SK-N-SH treated with all-trans-retinoic acid at 6 μM for 48 hours (cell line): ENCODE results near the gene KCP.

Experiments used
- ATAC-seq: fragments of 200-7000 bp; cut with Tn5 transposase; 3 replicates; pipeline ENCODE4 v1.9.1; 2020; ENCODE audit warnings: mild to moderate bottlenecking, moderate library complexity
- BACH2 ChIP-seq: fragments of 250-450 bp; sonication (Bioruptor Pico); IDR thresholded peaks from 2 replicates; pipeline ENCODE4 v1.9.0; 2021; ENCODE audit warnings: mild to moderate bottlenecking, borderline replicate concordance
- CSRNP3 ChIP-seq: fragments of 250-450 bp; sonication (Bioruptor Pico); IDR thresholded peaks from 2 replicates; pipeline ENCODE4 v1.5.1; 2021; ENCODE audit warnings: mild to moderate bottlenecking, moderate library complexity
- ESRRG ChIP-seq: fragments of 250-450 bp; sonication (Bioruptor Pico); IDR thresholded peaks from 2 replicates; pipeline ENCODE4 v1.6.1; 2021; ENCODE audit warnings: mild to moderate bottlenecking
- GLIS3 ChIP-seq: fragments of 250-450 bp; sonication (Bioruptor Pico); IDR thresholded peaks from 2 replicates; pipeline ENCODE4 v1.5.0; 2020; ENCODE audit warnings: mild to moderate bottlenecking, moderate library complexity
- OSR1 ChIP-seq: fragments of 250-450 bp; sonication (Bioruptor Pico); IDR thresholded peaks from 2 replicates; pipeline ENCODE4 v1.8.0; 2022; ENCODE audit warnings: moderate library complexity, mild to moderate bottlenecking, inconsistent platforms
- PATZ1 ChIP-seq: fragments of 250-450 bp; sonication (Bioruptor Pico); IDR thresholded peaks from 2 replicates; pipeline ENCODE4 v1.8.0; 2020; ENCODE audit warnings: mild to moderate bottlenecking, moderate library complexity, borderline replicate concordance
- PPARA ChIP-seq: fragments of 250-450 bp; sonication (Bioruptor Pico); IDR thresholded peaks from 2 replicates; pipeline ENCODE4 v1.5.0; 2020; ENCODE audit warnings: mild to moderate bottlenecking, borderline replicate concordance
- SNAI2 ChIP-seq: fragments of 250-450 bp; sonication (Bioruptor Pico); IDR thresholded peaks from 2 replicates; pipeline ENCODE4 v1.5.0; 2020; ENCODE audit warnings: mild to moderate bottlenecking, moderate library complexity
- TCF4 ChIP-seq: fragments of 250-450 bp; sonication (Bioruptor Pico); IDR thresholded peaks from 2 replicates; pipeline ENCODE4 v1.8.0; 2021; ENCODE audit warnings: mild to moderate bottlenecking, moderate library complexity, borderline replicate concordance
- TOX ChIP-seq: fragments of 250-450 bp; sonication (Bioruptor Pico); IDR thresholded peaks from 2 replicates; pipeline ENCODE4 v1.8.0; 2021; ENCODE audit warnings: mild to moderate bottlenecking, moderate library complexity, borderline replicate concordance
- TSHZ2 ChIP-seq: fragments of 250-450 bp; sonication (Bioruptor Pico); IDR thresholded peaks from 2 replicates; pipeline ENCODE4 v1.5.0; 2020; ENCODE audit warnings: mild to moderate bottlenecking, moderate library complexity
- ZC3H10 ChIP-seq: fragments of 250-450 bp; sonication (Bioruptor Pico); IDR thresholded peaks from 2 replicates; pipeline ENCODE4 v1.5.1; 2021; ENCODE audit warnings: mild to moderate bottlenecking, moderate library complexity
- ZFP3 ChIP-seq: fragments of 250-450 bp; sonication (Bioruptor Pico); IDR thresholded peaks from 2 replicates; pipeline ENCODE4 v1.5.0; 2020; ENCODE audit warnings: mild to moderate bottlenecking, moderate library complexity
- ZFP30 ChIP-seq: fragments of 450-650 bp; formaldehyde crosslinking; IDR thresholded peaks from 2 replicates; pipeline ENCODE4 v1.5.0; 2022; ENCODE audit warnings: mild to moderate bottlenecking, moderate library complexity
- ZNF565 ChIP-seq: fragments of 450-650 bp; formaldehyde crosslinking; conservative IDR thresholded peaks from 2 replicates; pipeline ENCODE4 v1.5.0; 2020; ENCODE audit warnings: low read depth, mild to moderate bottlenecking, moderate library complexity
- TF ChIP-seq, protein P1 (sequence below): fragments of 250-450 bp; sonication (Bioruptor Pico); IDR thresholded peaks from 2 replicates; pipeline ENCODE4 v1.5.1; 2020; ENCODE audit warnings: low read depth, mild to moderate bottlenecking, moderate library complexity

Gene KCP

GRCh38 chr7:128845475-128845874 lies 65.0 kb downstream of the KCP start:
- no peak for TF ChIP-seq OSR1 (CRISPR knock-in tag)
- no peak for TF ChIP-seq ZFP3 (CRISPR knock-in tag)
- no peak for TF ChIP-seq SNAI2
- TF ChIP-seq ZFP30 (CRISPR knock-in tag): no peak
- TF ChIP-seq CSRNP3: no peak
- no peak for TF ChIP-seq TOX (CRISPR knock-in tag)
- TF ChIP-seq ZNF565: no peak
- no peak for ATAC-seq

DNA sequence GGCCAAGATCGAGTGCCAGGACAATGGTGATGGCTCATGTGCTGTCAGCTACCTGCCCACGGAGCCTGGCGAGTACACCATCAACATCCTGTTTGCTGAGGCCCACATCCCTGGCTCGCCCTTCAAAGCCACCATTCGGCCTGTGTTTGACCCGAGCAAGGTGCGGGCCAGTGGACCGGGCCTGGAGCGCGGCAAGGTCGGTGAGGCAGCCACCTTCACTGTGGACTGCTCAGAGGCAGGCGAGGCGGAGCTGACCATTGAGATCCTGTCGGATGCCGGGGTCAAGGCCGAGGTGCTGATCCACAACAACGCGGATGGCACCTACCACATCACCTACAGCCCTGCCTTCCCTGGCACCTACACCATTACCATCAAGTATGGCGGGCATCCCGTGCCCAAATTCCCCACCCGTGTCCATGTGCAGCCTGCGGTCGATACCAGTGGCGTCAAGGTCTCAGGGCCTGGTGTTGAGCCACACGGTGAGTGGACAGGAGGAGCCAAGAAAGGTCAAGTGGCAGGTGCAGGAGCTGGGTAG lies 65.7 kb downstream of the KCP start:
- ATAC-seq: no peak

DNA sequence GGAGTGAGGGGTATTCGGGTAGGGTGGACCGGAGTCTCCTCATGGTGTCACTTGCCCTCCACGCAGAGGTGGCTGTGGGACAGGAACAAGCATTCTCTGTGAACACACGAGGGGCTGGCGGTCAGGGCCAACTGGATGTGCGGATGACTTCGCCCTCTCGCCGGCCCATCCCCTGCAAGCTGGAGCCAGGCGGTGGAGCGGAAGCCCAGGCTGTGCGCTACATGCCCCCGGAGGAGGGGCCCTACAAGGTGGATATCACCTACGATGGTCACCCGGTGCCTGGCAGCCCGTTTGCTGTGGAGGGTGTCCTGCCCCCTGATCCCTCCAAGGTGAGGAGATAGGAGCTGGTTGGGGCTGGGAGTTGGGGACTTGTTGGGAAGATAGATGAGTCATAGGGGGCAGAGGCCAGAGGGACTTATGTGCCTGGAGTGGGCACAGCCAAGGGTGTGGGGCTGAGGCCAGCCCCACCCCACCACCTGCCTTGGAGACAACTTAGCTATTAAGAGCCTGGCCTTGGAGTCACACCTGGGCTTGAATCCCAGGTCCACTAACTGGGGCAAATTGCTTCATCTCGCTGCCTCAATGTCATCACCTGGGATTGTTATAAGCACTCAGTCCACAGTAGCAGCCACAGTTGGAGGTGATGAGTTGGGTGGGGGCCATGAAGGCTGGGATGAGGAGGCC lies 66.4 kb downstream of the KCP start:
- no peak for ATAC-seq
- TF ChIP-seq SNAI2: no peak
- no peak for TF ChIP-seq TSHZ2
- TF ChIP-seq CSRNP3: no peak
- no peak for TF ChIP-seq OSR1 (CRISPR knock-in tag)
- no peak for TF ChIP-seq ZFP3 (CRISPR knock-in tag)
- no peak for TF ChIP-seq ZC3H10 (CRISPR knock-in tag)
- TF ChIP-seq PPARA (CRISPR knock-in tag): no peak
- no peak for TF ChIP-seq PATZ1 (CRISPR knock-in tag)

More for the DNA sequence above, 65.7 kb downstream of the KCP start:
- no peak for TF ChIP-seq TCF4 (CRISPR knock-in tag)
- TF ChIP-seq GLIS3 (CRISPR knock-in tag): no peak

- no peak for ATAC-seq
- TF ChIP-seq BACH2 (CRISPR knock-in tag) (no peak), ZFP3 (CRISPR knock-in tag) (no peak), ESRRG (no peak), PATZ1 (CRISPR knock-in tag) (no peak), TOX (CRISPR knock-in tag) (no peak)
- TF ChIP-seq, protein P1, sequence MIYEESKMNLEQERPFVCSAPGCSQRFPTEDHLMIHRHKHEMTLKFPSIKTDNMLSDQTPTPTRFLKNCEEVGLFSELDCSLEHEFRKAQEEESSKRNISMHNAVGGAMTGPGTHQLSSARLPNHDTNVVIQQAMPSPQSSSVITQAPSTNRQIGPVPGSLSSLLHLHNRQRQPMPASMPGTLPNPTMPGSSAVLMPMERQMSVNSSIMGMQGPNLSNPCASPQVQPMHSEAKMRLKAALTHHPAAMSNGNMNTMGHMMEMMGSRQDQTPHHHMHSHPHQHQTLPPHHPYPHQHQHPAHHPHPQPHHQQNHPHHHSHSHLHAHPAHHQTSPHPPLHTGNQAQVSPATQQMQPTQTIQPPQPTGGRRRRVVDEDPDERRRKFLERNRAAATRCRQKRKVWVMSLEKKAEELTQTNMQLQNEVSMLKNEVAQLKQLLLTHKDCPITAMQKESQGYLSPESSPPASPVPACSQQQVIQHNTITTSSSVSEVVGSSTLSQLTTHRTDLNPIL (CRISPR knock-in tag): no peak
Measured at GRCh38 chr7:128842674-128843641, 67.6 kb downstream of the KCP start.
